ENCODE data around the gene SLC25A44.
A peak's percentile ranks its signal among the peaks of the same experiment; 100 is the strongest.
"Not testable (repeated sequence)": the region's sequence is repeated elsewhere in the genome, so short reads cannot be mapped to it uniquely, and the experiment has no call there.

SLC25A44 gene

DNA sequence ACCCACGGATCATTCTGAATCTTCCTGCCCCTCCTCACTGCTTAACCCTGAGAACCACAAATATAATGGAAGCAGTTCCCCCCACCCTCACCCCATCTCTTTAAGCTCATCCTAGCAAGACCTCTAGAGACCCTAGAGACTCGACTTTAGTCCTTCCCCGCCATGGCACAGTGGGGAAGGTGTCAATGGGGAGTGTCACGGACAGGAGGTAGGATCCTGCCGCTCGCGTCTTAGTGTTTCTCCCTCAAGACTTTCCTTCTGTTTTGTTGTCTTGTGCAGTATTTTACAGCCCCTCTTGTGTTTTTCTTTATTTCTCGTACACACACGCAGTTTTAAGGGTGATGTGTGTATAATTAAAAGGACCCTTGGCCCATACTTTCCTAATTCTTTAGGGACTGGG lies 18.2 kb downstream of the SLC25A44 start:
- DNase-seq = no peak

DNA sequence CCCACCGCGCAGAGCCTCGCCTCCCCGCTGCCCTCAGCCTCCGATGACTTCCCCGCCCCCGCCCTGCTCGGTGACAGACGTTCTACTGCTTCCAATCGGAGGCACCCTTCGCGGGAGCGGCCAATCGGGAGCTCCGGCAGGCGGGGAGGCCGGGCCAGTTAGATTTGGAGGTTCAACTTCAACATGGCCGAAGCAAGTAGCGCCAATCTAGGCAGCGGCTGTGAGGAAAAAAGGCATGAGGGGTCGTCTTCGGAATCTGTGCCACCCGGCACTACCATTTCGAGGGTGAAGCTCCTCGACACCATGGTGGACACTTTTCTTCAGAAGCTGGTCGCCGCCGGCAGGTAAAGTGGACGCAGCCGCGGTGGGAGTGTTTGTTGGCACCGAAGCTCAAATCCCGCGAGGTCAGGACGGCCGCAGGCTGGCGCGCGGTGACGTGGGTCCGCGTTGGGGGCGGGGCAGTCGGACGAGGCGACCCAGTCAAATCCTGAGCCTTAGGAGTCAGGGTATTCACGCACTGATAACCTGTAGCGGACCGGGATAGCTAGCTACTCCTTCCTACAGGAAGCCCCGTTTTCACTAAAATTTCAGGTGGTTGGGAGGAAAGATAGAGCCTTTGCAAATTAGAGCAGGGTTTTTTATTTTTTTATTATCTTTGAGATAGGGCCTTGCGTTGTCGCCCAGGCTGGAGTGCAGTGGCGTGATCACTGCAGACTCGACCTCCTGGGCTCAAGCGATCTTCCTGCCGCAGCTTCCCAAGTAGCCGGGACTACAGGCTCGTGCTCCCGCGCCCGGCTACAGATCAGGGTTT lies 19.1 kb downstream of the SLC25A44 start, which contains the start of gene PMF1:
Gene PMF1 (plus strand): TSS at position 175 of the 811 bp plus-strand sequence. CDS start 9 bp downstream, at position 184.
- peak; percentile 99 for DNase-seq

DNA sequence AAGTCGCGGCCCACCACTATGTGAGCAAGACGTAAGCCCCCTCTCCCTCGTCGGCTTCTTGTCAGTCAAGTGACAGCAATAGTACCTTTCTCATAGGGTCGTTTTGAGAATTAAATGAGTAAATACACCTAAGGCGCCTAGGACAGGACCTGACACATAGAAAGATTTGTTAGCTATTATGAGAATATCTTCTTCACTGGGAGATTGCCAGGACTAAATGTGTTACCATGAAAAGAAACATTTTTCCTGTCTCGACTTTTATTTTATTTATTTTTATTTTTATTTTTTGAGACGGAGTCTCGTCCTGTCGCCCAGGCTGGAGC lies 19.7 kb downstream of the SLC25A44 start:
- no peak for DNase-seq

DNA sequence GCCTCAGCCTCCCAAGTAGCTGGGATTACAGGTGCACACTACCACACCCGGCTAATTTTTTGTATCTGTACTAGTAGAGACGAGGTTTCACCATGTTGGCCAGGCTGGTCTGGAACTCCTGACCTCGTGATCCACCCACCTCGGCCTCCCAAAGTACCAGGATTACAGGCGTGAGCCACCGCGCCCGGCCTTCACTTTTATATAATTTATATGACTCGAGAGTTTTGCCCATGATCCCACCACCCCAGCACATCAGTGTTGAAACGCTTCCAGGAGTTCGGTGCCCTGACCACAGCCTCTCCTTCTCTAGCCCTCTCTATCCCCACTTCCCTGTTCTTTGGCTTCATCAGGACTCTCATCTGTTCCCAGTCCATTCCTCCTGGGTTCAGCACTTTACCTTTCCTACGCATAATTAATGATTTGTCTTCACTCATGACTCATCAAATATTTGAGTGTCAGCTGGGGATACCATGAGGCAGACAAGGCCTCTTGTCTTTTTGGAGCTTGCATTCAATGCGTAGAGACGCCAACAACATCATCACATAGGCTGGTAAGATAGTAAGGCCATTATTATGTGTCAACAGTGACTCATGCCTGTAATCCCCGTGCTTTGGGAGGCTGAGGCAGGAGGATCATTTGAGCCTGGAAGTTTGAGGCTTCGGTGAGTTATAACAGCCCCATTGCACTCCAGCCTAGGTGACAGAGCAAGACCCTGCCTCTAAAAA lies 20.3 kb downstream of the SLC25A44 start:
- DNase-seq = no peak

DNA sequence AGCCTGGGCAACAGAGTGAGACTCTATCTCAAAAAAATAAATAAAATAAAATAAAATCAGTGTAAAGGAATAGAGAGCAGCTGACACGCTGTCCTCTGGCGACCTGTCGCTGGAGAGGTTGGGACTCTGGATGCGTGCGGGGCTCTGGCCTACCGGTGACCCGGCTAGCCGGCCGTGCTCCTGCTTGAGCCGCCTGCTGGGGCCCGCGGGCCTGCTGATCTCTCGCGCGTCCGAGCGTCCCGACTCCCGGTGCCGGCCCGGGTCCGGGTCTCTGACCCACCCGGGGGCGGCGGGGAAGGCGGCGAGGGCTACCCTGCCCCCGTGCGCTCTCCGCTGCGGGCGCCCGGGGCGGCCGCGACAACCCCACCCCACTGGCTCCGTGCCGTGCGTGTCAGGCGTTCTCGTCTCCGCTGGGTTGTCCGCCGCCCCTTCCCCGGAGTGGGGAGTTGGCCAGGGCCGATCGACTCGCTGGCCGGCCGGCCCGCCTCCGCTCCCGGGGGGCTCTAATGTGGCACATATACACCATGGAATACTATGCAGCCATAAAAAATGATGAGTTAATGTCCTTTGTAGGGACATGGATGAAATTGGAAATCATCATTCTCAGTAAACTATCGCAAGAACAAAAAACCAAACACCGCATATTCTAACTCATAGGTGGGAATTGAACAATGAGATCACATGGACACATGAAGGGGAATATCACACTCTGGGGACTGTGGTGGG lies 22.6 kb downstream of the SLC25A44 start:
- DNase-seq = not testable (repeated sequence)

DNA sequence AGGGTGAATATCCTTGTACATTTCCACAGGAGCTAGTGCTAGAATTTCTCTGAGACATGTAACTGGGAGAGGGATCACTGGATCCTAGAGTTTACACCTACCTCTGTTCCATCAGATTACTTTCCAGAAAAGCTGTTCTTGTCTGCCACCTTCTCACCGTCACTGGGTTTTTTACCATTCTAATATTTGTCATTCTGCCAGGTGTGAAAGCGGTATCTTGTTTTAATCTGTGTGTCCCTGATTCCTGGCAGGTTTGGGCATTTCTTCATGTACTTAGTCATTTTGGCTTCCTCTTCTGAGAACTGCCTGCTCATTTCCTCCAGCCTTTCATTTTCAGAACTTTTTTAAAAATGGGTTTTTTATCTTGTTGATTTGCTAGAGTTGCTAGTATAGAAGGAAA lies 24.0 kb downstream of the SLC25A44 start:
- DNase-seq = no peak

DNA sequence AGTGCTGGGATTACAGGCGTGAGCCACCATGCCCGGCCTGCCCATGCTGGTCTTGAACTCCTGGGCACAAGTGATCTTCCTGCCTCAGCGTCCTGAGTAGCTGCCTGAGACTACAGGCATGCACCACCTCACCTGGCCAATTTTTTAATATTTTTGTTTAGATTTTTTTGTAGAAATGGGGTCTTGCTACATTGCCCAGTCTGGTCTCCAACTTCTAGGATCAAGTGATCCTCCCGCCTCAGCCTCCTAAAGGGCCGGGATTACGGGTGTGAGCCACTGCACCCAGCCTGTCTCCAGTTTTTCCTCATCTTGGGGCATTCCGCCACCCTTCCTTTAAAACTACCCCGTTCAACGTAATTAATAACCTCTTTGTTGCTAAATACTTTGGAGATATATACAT lies 26.3 kb downstream of the SLC25A44 start:
- no peak for DNase-seq

DNA sequence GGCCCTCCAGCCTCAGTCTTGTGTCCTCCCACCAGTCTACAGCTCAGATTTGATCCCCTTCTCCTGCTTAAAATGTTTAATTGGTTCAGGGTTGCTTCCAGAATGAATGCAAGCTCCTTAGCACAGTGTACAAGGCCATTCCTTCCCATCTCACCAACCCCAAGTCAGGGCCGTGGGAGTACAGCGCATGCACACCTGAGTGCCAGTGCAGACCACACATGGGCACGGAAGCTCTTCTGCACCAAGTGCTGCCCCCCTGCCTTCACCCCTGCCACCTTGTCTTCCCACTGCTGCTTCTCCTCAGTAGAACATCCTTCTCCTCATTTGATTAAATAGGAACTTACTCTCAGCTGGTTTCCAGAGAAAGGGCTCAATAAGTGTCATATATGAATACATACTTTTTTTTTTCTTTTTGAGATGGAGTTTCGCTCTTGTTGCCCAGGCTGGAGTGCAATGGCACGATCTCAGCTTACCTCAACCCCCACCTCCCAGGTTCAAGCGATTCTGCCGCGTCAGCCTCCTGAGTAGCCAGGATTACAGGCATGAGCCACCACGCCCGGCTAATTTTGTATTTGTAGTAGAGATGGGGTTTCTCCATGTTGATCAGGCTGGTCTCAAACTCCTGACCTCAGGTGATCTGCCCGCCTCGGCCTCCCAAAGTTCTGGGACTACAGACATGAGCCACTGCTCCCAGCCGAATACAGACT lies 28.2 kb downstream of the SLC25A44 start:
- no peak for DNase-seq

DNA sequence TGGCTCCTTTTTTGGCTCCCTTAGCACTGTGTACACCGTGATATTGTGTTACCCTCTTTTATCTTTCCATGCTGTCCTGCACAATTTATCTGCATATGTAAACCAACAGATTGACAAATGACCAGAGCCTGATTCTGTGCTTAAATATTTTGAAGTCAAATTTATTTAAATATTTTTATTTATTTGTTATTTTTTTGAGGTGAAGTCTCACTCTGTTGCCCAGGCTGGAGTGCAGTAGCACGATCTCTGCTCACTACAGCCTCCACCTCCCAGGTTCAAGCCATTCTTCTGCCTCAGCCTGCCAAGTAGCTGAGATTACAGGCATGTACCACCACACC lies 31.7 kb downstream of the SLC25A44 start:
- no peak for DNase-seq

DNA sequence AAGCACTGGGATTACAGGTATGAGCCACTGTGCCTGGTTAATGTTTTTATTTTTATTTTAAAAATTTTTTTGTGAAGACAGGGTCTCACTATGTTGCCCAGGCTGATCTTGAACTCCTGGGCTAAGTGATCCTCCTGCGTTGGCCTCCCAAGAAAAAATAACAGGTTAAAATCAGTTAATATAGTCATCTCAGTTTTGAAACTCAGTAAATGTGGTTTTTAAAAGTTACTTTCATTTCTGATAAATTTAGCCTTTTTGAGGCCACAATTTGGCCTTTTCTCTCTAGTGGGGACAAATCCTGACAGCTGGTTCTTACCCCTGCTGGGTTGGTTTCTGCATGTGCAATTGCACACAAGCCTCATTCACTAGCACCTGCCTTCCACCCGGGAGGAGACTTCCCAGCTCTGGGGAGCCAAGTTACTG lies 32.2 kb downstream of the SLC25A44 start:
- no peak for DNase-seq

DNA sequence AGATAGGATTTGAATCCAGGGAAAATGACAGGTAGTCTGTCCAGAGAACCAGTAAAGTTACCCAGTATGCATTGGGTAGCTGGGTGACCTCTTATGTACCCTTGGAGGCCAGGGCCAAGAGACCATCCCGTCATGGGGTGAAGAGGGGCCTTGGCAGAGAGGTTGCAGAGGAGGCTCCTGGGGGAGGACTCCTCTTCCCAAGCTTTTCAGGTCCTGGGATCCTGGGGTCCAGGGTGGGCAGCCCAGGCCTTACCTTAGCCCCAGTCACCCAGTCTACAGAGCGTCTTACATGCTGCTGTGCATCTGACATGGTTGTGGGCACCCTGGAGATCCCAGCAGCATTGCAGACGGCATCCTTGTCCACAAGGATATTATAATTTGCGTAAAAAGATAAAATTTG lies 32.9 kb downstream of the SLC25A44 start:
- no peak for DNase-seq

DNA sequence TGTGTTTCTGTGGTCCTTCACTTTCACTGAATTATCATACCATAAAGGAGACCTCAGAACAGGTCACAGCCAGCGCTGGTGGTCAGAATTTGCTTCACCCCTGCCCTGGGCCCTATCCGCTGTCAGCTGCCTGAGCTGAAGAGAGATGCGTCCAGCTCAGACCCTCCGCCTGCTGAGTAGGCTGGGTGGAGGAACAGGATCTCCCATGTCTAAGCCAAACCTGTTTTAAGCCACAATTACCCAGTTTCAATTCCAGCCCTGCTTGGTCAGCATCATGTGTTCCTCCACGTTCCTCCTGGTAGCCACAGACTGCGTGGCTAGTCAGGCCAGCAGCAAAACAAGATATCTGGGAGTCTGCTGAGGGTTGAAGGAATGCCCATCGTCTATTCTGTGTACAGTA lies 34.6 kb downstream of the SLC25A44 start:
- no peak for DNase-seq

DNA sequence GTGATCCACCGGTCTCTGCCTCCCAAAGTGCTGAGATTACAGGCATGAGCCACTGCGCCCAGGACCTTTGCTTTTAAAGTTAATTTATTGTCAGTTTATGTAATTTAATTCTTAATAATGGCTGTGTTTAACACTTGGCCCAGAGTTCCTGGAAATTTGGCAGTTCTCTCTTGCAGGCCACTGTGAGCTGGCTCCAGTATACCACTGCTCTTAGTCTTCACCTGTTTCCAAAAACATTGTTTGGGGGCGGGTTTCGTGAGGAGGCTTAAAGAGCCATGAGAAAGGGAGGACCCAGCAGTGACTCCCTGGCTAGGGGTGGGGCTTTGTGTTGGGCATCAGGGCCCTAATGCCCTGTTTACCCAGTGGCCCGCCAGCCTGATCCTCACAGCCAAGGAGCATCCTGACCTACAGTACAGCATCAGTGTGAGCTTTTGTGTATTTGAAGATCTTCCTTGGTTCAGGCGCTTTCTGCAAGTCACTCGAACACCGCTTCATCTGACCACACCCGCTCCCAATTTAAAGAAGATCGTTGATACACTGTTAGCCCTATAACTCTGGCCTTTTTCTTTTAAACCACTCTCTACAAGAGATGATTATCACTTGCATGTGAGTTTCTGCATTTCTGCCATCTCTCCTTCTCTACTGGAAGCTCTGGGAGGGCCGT lies 36.0 kb downstream of the SLC25A44 start:
- no peak for DNase-seq

DNA sequence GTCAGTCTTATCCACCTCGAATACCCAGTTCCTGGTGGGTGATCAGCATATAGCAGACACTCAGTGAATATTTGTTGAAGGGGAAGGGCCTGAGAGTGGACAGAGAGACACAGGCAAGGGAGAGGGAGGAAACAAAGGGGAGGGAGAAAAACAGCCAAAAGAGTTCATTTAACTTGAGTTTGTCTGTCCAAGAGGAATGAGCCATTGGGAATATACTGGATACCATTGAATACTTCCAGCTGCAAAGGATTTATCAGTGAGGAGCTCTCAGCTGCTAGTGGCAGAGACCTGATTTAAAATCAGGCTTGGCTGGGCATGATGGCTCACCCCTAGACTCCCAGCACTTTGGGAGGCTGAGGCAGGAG lies 36.6 kb downstream of the SLC25A44 start:
- DNase-seq = no peak

DNA sequence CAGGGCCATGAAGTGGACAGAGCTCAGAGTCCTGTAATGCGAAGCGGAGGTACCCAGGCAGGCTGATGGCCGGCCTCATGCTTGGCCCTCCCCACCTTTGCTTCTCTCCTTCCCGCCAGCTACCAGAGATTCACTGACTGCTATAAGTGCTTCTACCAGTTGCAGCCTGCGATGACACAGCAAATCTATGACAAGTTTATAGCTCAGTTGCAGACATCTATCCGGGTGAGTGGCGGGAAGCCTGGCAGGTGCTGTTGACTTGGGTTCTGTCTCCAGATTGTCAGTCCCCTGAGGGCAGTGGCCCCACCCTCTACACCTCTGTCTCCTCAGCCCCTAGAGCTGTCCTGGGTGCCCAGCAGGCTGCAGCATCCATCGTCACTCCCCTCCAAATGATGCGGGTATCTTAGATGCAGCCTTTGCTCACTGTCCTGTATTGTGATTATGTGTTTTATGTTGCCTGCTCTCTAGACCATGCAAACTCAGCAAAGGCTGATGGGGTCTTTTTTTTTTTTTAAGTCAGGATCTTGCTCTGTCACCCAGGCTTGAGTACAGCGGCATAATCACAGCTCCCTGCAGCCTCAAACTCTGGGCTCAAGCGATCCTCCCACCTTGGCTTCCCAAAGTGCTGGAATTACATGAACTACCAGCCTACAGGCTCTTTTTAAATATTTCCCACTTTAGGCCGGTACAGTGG lies 38.4 kb downstream of the SLC25A44 start:
- DNase-seq = no peak

DNA sequence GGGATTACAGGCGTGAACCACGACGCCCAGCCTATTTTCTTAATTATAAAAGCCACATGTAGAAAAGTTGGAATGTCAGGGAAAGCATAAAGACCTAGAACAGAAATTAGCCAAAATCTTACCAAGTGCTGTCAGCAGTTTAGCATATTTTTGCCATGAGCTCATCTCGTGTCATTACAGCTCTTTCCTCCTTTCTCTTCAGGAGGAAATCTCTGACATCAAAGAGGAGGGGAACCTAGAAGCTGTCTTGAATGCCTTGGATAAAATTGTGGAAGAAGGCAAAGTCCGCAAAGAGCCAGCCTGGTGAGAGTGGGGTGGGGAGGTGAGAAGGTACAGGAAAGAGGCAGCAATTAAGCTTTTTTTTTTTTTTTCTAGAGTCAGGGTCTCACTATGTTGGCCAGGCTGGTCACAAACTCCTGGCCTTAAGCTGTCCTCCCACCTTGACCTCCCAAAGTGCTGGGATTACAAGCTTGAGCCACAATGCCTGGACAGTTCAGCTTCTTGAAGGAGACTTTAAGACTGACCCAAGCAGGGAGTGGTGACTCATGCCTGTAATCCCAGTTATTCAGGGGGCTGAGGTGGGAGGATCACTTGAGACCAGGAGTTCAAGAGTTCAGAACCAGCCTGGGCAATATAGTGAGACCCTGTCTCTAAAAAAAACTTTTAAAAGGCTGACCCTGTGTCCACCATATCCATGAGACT lies 39.7 kb downstream of the SLC25A44 start:
- DNase-seq = no peak

DNA sequence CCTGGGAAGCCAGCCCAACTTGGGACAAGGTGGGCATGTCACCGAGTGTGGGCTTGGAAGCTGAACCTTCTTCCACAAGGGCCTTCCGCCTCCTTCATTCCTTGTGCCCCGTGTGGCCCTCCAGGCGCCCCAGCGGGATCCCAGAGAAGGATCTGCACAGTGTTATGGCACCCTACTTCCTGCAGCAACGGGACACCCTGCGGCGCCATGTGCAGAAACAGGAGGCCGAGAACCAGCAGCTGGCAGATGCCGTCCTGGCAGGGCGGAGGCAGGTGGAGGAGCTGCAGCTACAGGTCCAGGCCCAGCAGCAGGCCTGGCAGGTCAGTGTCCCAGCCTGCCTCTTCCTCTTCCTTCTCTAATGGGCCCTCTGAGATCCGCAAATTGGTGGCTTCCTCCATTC lies 42.3 kb downstream of the SLC25A44 start:
- DNase-seq = no peak

DNA sequence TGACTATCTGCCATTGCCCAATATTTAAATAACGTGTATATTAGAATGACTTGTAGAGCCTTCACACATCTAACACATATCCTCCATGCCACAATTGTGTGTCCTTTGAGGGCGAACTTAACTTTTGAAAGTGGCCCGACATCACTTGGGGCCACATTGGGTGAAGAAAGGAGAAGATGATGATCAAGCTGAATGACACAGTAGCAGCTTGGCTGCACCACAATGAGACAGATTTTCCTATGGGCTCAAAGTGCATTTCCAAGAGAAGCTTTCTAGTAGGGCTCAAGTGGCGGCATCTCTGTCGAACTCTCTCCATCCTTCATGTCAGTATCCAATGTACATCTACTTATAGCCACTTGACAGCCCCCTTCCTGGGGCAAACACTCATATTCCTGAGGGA lies 44.3 kb downstream of the SLC25A44 start:
- DNase-seq = no peak

DNA sequence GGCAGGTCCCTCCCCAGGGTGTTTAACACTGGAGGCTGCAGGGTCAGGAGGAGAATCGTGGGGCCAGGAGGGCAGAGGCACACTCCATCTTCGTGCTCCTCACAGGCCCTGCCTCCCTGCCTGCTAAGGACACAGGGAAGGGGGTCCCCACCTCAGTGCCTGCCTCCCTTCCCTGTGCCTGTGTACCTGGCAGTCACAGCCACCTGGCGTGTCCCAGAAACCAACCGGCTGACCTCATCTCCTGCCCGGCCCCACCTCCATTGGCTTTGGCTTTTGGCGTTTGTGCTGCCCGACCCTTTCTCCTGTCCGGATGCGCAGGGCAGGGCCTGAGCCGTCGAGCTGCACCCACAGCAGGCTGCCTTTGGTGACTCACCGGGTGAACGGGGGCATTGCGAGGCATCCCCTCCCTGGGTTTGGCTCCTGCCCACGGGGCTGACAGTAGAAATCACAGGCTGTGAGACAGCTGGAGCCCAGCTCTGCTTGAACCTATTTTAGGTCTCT lies 47.5 kb downstream of the SLC25A44 start:
- no peak for DNase-seq

DNA sequence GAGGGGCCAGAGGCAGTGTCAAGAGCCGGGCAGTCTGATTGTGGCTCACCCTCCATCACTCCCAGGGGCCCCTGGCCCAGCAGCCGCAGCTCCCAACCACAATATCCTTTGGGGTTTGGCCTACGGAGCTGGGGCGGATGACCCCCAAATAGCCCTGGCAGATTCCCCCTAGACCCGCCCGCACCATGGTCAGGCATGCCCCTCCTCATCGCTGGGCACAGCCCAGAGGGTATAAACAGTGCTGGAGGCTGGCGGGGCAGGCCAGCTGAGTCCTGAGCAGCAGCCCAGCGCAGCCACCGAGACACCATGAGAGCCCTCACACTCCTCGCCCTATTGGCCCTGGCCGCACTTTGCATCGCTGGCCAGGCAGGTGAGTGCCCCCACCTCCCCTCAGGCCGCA lies 48.0 kb downstream of the SLC25A44 start, which contains the start of gene BGLAP:
Gene BGLAP (plus strand): TSS at position 259 of the 400 bp plus-strand sequence. CDS start 48 bp downstream, at position 307.
- DNase-seq = no peak

DNA sequence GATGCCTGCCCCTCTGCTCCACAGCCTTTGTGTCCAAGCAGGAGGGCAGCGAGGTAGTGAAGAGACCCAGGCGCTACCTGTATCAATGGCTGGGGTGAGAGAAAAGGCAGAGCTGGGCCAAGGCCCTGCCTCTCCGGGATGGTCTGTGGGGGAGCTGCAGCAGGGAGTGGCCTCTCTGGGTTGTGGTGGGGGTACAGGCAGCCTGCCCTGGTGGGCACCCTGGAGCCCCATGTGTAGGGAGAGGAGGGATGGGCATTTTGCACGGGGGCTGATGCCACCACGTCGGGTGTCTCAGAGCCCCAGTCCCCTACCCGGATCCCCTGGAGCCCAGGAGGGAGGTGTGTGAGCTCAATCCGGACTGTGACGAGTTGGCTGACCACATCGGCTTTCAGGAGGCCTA lies 48.8 kb downstream of the SLC25A44 start:
- DNase-seq = no peak
